ENCODE data around the gene NOS1AP.
"Not testable (repeated sequence)": the region's sequence is repeated elsewhere in the genome, so short reads cannot be mapped to it uniquely, and the experiment has no call there.

Gene NOS1AP

DNA sequence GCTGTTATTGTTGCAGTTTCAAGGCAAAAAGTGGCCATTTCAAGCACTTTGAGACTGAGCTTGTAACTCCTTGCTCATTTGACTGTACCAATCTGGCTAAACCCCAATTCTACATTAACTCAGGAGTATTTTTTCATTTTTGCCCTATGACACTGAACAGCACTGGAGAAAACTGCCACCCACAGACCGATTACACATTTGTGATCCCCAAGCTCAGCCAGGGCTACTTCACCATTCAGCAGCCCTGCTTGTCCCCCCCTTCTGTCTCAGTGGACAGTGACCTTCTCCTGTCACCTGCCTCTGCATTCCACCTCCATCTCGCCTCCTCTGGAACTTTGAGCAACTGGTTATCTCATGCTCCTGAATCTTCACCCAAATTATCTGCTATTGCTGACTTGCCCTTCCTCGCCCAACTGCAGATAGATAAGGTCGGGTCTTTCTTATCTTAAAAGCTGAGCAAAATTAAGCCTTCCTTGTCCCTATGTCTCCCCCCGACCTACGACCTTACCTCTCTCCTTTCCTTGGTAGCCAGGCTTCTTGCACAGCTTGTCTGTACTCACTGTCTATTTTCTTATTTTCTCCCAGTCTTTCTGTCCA lies 281.9 kb downstream of the NOS1AP start:
- no peak for DNase-seq

DNA sequence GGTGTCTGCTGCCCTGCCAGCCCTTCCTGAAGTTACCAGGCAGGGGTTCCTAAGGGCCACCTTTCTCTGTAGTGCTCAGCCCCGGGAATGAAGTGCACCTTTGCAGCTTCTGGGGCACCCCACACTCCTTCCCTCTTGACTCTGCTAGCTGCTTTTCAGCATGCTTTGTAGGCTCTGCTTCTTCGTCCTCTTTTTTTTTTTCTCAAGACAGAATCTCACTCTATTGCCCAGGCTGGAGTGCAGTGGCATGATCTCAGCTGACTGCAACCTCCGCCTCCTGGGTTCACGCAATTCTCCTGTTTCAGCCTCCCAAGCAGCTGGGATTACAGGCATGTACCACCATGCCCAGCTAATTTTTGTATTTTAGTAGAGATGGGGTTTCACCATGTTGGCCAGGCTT lies 282.4 kb downstream of the NOS1AP start:
- not testable (repeated sequence) for DNase-seq

- DNase-seq, result no peak
These were observed 283.6 kb downstream of the NOS1AP start for GRCh38 chr1:162353078-162353477.

DNA sequence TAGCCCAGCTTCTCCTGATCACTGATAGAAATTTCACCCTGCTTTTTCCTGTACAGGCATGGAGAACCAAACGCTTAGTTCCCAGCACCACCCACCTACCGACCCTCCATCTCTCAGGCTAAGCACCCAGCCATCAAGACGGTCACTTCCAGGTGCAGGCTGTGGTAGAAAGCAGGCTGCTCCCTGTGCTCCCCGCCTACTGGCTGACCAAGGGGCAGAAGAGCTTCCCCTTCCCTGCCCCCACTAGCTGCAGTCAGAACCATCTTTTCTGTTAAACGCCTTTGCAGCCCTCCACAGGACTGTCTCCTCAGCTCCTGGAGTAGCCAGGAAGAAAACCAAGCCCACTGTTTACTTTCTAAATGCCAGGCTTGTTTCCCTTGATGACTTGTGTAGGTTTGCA lies 284.2 kb downstream of the NOS1AP start:
- DNase-seq, result no peak

GRCh38 chr1:162357681-162358266 lies 288.3 kb downstream of the NOS1AP start:
- DNase-seq, result no peak

DNA sequence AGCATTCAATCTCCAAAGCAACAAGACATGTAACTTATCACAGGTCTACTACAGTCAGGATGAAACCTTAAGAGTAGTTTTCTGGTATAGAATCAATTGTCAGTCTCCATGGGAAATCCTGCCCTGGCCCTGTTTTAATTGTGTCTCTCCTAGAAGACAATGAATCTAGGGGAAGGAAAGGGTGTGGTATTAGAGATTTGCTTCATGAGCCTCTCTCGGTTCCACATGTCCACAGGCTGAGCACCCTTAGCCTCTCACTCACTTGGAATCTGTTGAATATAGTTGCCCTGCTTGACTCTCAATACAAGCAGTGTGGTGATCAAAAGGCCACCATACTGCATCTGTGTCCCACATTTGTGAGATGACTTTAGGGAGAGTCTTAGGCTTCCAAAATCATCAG lies 289.4 kb downstream of the NOS1AP start:
- no peak for DNase-seq

- no peak for DNase-seq
These were observed 290.2 kb downstream of the NOS1AP start for GRCh38 chr1:162359523-162360236.

DNA sequence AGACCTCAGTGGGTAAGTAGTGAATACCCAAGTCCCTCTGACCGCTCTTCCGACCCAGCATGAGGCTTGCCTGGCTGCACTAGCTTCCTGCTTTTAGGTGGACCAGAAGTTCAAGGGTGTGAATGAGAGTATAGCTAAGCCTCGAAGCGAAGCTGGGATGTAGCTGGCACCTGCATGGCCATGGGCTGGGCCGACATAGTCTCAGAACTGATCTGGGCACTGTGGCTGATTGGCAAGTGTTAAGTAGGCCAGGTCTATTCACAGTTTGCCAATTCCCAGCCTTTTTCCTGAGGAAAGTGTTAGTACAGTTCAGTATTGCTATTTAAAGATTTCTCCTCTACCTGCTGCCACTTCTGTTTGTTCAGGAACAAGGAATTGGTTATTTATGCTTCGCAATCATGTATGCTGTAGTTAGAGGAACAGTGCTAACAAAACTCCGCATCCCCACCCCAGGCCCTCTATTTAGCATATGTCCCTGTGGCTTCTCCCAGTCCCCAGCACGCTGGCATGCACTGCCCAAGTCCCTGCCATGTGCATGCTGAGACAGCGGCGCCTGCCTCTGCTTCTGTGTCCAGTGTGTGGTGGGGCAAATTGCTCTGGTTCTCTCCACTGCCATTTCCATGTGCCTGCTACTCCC lies 290.9 kb downstream of the NOS1AP start:
- DNase-seq, result no peak

DNA sequence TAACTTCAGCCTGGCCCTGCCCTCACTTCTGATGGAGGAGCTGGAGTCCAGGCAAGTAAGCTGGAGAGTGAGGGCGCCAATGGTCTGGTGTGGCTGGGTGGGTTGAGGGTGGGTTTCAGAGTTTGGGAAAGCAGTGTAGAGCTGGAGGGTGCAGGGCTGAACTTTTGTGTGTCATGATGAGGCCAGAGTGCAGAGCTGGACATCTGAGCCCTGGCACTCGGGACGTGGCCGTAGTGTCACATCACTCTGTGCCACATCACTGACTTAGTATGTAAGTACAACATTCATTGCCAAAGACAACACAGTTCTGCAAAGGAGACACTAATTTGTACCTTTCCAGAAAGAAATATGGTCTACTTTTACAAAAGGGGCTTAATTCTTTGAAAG lies 291.4 kb downstream of the NOS1AP start:
- no peak for DNase-seq

DNA sequence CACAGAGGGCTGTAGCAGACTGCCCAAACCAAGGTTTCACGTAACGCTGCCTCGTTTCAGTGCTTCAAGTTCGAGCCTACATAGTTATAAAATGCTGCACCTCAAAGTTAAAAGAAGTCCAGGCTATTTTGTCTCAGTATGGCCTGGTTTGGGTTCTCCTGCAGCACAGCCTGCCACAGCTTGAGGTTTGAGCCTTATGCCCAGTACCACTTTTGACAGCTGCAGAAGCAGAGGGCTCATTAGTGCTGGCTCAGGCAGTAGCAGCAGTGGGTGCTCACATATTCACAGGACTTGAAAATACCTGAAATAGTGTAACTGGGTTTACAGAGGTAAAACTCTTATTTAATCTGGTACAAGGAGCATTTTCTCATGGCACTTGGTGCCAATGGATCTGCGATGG lies 291.9 kb downstream of the NOS1AP start:
- DNase-seq, result no peak

- no peak for DNase-seq
These were observed 294.3 kb downstream of the NOS1AP start for GRCh38 chr1:162363823-162364222.

- DNase-seq, result no peak
These were observed 295.0 kb downstream of the NOS1AP start for GRCh38 chr1:162364498-162364897.

DNA sequence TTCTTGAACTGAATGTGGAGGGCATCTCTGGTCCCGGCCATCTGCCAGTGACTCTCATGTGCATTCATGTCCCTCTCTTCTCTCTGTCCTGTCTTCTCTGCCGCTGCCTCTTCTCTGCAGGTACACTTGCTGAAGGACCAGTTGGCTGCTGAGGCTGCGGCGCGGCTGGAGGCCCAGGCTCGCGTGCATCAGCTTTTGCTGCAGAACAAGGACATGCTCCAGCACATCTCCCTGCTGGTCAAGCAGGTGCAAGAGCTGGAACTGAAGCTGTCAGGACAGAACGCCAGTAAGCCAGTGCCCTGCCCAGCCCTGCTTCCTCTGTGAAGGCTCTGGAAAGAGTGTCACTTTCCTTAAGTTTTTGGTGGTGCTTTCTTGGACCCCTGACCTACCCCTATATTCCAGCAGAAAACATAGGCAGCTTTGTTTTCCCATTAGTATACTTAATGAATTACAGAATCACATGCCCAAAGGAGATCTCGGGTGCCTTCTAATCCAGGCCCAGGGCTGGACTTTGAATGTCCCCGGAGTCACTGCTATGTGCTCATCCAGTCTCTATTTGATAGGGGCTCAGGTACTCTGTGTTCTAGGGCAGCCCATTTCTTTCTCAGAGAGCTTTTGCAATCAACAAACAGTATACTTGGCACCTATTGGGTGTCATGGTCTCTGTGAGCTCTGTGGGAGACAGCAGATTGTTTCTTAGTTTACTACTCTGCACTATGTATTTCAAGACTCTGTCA lies 296.0 kb downstream of the NOS1AP start:
- DNase-seq, result no peak

DNA sequence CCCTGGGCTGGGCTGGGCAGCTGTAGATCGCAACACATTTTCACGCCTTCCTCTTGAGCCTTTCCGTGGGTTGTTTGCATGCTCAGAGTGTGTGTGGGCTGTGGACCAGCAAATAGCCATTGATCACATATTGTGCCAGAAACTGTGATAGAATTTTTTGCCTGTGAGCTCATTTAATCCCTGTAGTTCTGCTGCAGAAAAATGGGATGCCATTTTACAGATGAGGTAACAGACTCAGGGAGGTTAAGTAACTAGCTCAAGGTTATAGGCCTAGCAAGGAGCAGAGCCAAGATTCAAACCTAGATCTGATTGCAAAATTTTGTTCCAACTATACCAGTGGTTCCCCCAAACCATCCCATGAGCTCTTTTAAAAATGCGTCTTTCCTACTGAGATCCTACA lies 296.7 kb downstream of the NOS1AP start:
- no peak for DNase-seq

DNA sequence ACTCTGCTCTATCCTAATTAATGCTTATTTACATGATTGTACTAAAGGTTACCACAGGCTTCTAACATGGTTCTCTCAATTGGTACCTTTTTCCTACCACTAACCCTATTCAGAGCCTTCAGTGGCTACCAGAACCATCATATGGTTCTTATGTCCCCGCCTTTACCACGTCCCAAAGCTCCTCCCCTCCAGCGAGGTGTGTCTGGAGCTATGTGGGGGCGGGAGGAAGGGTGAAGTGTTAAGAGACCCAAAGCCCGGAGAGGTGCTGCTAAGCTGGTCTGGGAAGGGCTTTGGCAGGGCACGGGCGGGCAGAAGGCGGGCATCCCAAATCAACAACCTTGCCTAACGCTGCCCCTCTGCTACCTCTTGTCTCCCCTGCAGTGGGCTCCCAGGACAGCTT lies 297.2 kb downstream of the NOS1AP start:
- no peak for DNase-seq

- DNase-seq, result no peak
These were observed 297.6 kb downstream of the NOS1AP start for GRCh38 chr1:162367073-162367472.

DNA sequence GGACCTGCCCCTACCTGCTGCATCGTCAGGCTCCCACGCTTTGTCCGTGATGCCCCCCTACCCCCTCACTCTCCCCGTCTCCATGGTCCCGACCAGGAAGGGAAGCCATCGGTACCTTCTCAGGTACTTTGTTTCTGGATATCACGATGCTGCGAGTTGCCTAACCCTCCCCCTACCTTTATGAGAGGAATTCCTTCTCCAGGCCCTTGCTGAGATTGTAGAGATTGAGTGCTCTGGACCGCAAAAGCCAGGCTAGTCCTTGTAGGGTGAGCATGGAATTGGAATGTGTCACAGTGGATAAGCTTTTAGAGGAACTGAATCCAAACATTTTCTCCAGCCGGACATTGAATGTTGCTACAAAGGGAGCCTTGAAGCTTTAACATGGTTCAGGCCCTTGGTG lies 298.3 kb downstream of the NOS1AP start:
- no peak for DNase-seq

DNA sequence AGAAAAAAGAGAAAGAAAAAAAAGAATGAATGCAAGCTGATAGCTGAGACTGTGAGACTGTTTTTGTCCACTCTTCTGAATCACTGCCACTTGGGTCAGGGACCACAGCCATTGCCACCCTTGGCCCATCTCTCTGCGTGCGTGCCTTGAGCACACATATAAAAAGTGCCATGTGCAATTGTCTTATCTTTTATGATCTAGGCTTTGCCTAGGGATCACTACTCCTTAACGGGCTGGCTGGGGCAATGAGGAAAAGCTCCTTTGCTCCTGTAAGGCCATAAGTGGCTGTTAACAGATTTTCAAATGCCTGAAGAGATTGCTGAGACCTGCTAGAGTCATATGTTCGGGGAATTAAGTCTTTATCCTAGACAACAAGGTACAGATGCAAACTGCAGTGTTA lies 299.0 kb downstream of the NOS1AP start:
- DNase-seq, result no peak

- no peak for DNase-seq
These were observed 300.1 kb downstream of the NOS1AP start for GRCh38 chr1:162369571-162369970.

GRCh38 chr1:162370161-162370560 lies 300.7 kb downstream of the NOS1AP start:
- no peak for DNase-seq

GRCh38 chr1:162370721-162371120 lies 301.2 kb downstream of the NOS1AP start:
- no peak for DNase-seq

- no peak for DNase-seq
These were observed 302.1 kb downstream of the NOS1AP start for GRCh38 chr1:162371611-162372010.
